ENCODE data around the gene ERFL.

- no peak for TF ChIP-seq CTCF (IDR thresholded peaks at IDR 0.05)
- TF ChIP-seq POLR2A (IDR thresholded peaks at IDR 0.05) = peak in 1 of 2 donors; percentile 29
These were observed 29.1 kb upstream of the ERFL start for GRCh38 chr19:41957161-41957837.

Measured in Peyer's patch (tissue), 4 donors.